Amniotic stem cell (primary cell): Measurements from ENCODE around the gene SHISA2.
"Not testable (repeated sequence)": the region's sequence is repeated elsewhere in the genome, so short reads cannot be mapped to it uniquely, and the experiment has no call there.

Experiments used
- DNase-seq: peaks from one replicate; lab custom pipeline; 2025; lab: John Stamatoyannopoulos, UW

SHISA2 gene

GRCh38 chr13:26051657-26052311, at the start of gene SHISA2:
SHISA2 (minus strand) TSS chr13:26052016; CDS start chr13:26050975, 1,041 bp downstream.
- DNase-seq: peak; percentile 27

GRCh38 chr13:26095846-26096610, 44.2 kb upstream of the SHISA2 start:
- no peak for DNase-seq

- no peak for DNase-seq
Measured at GRCh38 chr13:26095338-26095737, 43.5 kb upstream of the SHISA2 start.

GRCh38 chr13:26076821-26077220, 25.0 kb upstream of the SHISA2 start:
- not testable (repeated sequence) for DNase-seq

- DNase-seq: no peak
Measured at GRCh38 chr13:26075498-26075897, 23.7 kb upstream of the SHISA2 start.

GRCh38 chr13:26074706-26075105, 22.9 kb upstream of the SHISA2 start:
- DNase-seq: peak; percentile 27

GRCh38 chr13:26072335-26072734, 20.5 kb upstream of the SHISA2 start:
- not testable (repeated sequence) for DNase-seq

GRCh38 chr13:26071691-26072090, 19.9 kb upstream of the SHISA2 start:
- DNase-seq: no peak

- not testable (repeated sequence) for DNase-seq
Measured at GRCh38 chr13:26069642-26070041, 17.8 kb upstream of the SHISA2 start.

GRCh38 chr13:26068372-26068771, 16.6 kb upstream of the SHISA2 start:
- not testable (repeated sequence) for DNase-seq

GRCh38 chr13:26067601-26068000, 15.8 kb upstream of the SHISA2 start:
- DNase-seq: no peak

GRCh38 chr13:26066492-26066891, 14.7 kb upstream of the SHISA2 start:
- not testable (repeated sequence) for DNase-seq

GRCh38 chr13:26062853-26063444, 11.1 kb upstream of the SHISA2 start:
- DNase-seq: peak; percentile 59

- DNase-seq: peak; percentile 74
Measured at GRCh38 chr13:26061947-26062346, 10.1 kb upstream of the SHISA2 start.

GRCh38 chr13:26061256-26061655, 9.4 kb upstream of the SHISA2 start:
- DNase-seq: no peak

GRCh38 chr13:26060357-26060756, 8.5 kb upstream of the SHISA2 start:
- no peak for DNase-seq

- no peak for DNase-seq
Measured at GRCh38 chr13:26058704-26059103, 6.9 kb upstream of the SHISA2 start.

- no peak for DNase-seq
Measured at GRCh38 chr13:26054896-26055295, 3.1 kb upstream of the SHISA2 start.

- no peak for DNase-seq
Measured at GRCh38 chr13:26053418-26053980, 1.7 kb upstream of the SHISA2 start.

GRCh38 chr13:26052337-26052736, 521 bp upstream of the SHISA2 start:
- DNase-seq: no peak

GRCh38 chr13:26051231-26051656, 572 bp downstream of the SHISA2 start:
- no peak for DNase-seq

- DNase-seq: no peak
Measured at GRCh38 chr13:26050568-26051230, 1.1 kb downstream of the SHISA2 start.
